SK-N-SH treated with all-trans-retinoic acid at 6 μM for 48 hours (cell line): ENCODE data around the gene RHBDF2.

Source experiments
- ATAC-seq: fragments of 200-7000 bp; cut with Tn5 transposase; 3 replicates; pipeline ENCODE4 v1.9.1; 2020; ENCODE audit warnings: mild to moderate bottlenecking, moderate library complexity
- ARNTL ChIP-seq: fragments of 450-650 bp; formaldehyde crosslinking; IDR thresholded peaks from 2 replicates; pipeline ENCODE4 v1.5.0; 2020; ENCODE audit warnings: low read depth, mild to moderate bottlenecking, moderate library complexity, borderline replicate concordance
- BACH2 ChIP-seq: fragments of 250-450 bp; sonication (Bioruptor Pico); IDR thresholded peaks from 2 replicates; pipeline ENCODE4 v1.9.0; 2021; ENCODE audit warnings: mild to moderate bottlenecking, borderline replicate concordance
- CREB5 ChIP-seq: fragments of 250-450 bp; sonication (Bioruptor Pico); IDR thresholded peaks from 2 replicates; pipeline ENCODE4 v1.5.1; 2020; ENCODE audit warnings: low read depth, mild to moderate bottlenecking, moderate library complexity
- CSDC2 ChIP-seq: fragments of 250-450 bp; sonication (Bioruptor Pico); IDR thresholded peaks from 2 replicates; pipeline ENCODE4 v1.5.0; 2020; ENCODE audit warnings: mild to moderate bottlenecking, moderate library complexity
- CSRNP3 ChIP-seq: fragments of 250-450 bp; sonication (Bioruptor Pico); IDR thresholded peaks from 2 replicates; pipeline ENCODE4 v1.5.1; 2021; ENCODE audit warnings: mild to moderate bottlenecking, moderate library complexity
- GLIS3 ChIP-seq: fragments of 250-450 bp; sonication (Bioruptor Pico); IDR thresholded peaks from 2 replicates; pipeline ENCODE4 v1.5.0; 2020; ENCODE audit warnings: mild to moderate bottlenecking, moderate library complexity
- ISL1 ChIP-seq: fragments of 250-450 bp; sonication (Bioruptor Pico); IDR thresholded peaks from 2 replicates; pipeline ENCODE4 v2.1.2; 2022; ENCODE audit warnings: mild to moderate bottlenecking, moderate library complexity
- POU6F1 ChIP-seq: fragments of 250-450 bp; sonication (Bioruptor Pico); IDR thresholded peaks from 2 replicates; pipeline ENCODE4 v1.8.0; 2021; ENCODE audit warnings: low read depth, mild to moderate bottlenecking, moderate library complexity, borderline replicate concordance
- PPARA ChIP-seq: fragments of 250-450 bp; sonication (Bioruptor Pico); IDR thresholded peaks from 2 replicates; pipeline ENCODE4 v1.5.0; 2020; ENCODE audit warnings: mild to moderate bottlenecking, borderline replicate concordance
- RARB ChIP-seq: fragments of 250-450 bp; sonication (Bioruptor Pico); IDR thresholded peaks from 2 replicates; pipeline ENCODE4 v1.8.0; 2021; ENCODE audit warnings: mild to moderate bottlenecking, moderate library complexity
- SNAI2 ChIP-seq: fragments of 250-450 bp; sonication (Bioruptor Pico); IDR thresholded peaks from 2 replicates; pipeline ENCODE4 v1.5.0; 2020; ENCODE audit warnings: mild to moderate bottlenecking, moderate library complexity
- TCF4 ChIP-seq: fragments of 250-450 bp; sonication (Bioruptor Pico); IDR thresholded peaks from 2 replicates; pipeline ENCODE4 v1.8.0; 2021; ENCODE audit warnings: mild to moderate bottlenecking, moderate library complexity, borderline replicate concordance
- TOX ChIP-seq: fragments of 250-450 bp; sonication (Bioruptor Pico); IDR thresholded peaks from 2 replicates; pipeline ENCODE4 v1.8.0; 2021; ENCODE audit warnings: mild to moderate bottlenecking, moderate library complexity, borderline replicate concordance
- TSHZ2 ChIP-seq: fragments of 250-450 bp; sonication (Bioruptor Pico); IDR thresholded peaks from 2 replicates; pipeline ENCODE4 v1.5.0; 2020; ENCODE audit warnings: mild to moderate bottlenecking, moderate library complexity
- ZC3H10 ChIP-seq: fragments of 250-450 bp; sonication (Bioruptor Pico); IDR thresholded peaks from 2 replicates; pipeline ENCODE4 v1.5.1; 2021; ENCODE audit warnings: mild to moderate bottlenecking, moderate library complexity
- ZFP3 ChIP-seq: fragments of 250-450 bp; sonication (Bioruptor Pico); IDR thresholded peaks from 2 replicates; pipeline ENCODE4 v1.5.0; 2020; ENCODE audit warnings: mild to moderate bottlenecking, moderate library complexity
- ZFP30 ChIP-seq: fragments of 450-650 bp; formaldehyde crosslinking; IDR thresholded peaks from 2 replicates; pipeline ENCODE4 v1.5.0; 2022; ENCODE audit warnings: mild to moderate bottlenecking, moderate library complexity
- ZNF565 ChIP-seq: fragments of 450-650 bp; formaldehyde crosslinking; conservative IDR thresholded peaks from 2 replicates; pipeline ENCODE4 v1.5.0; 2020; ENCODE audit warnings: low read depth, mild to moderate bottlenecking, moderate library complexity
- ZNF70 ChIP-seq: fragments of 450-650 bp; formaldehyde crosslinking; IDR thresholded peaks from 2 replicates; pipeline ENCODE4 v1.5.0; 2020; ENCODE audit warnings: mild to moderate bottlenecking, moderate library complexity
- ZNF8 ChIP-seq: fragments of 450-650 bp; formaldehyde crosslinking; IDR thresholded peaks from 2 replicates; pipeline ENCODE4 v1.5.0; 2020; ENCODE audit warnings: mild to moderate bottlenecking, moderate library complexity

The RHBDF2 gene

GRCh38 chr17:76469076-76469990 lies 31.9 kb downstream of the RHBDF2 start (continued):
- TF ChIP-seq ZNF565 (CRISPR knock-in tag) (no peak), ZC3H10 (CRISPR knock-in tag) (no peak), ZNF8 (CRISPR knock-in tag) (no peak), CSRNP3 (CRISPR knock-in tag) (no peak), ZFP30 (CRISPR knock-in tag) (no peak), ISL1 (CRISPR knock-in tag) (no peak)

GRCh38 chr17:76468634-76469010 lies 32.6 kb downstream of the RHBDF2 start:
- no peak for ATAC-seq
- no peak for TF ChIP-seq ZNF565 (CRISPR knock-in tag)
- TF ChIP-seq POU6F1 (CRISPR knock-in tag) = no peak
- TF ChIP-seq TOX (CRISPR knock-in tag) = no peak
- TF ChIP-seq PPARA (CRISPR knock-in tag) = no peak
- TF ChIP-seq ZNF70 (CRISPR knock-in tag) = no peak
- no peak for TF ChIP-seq BACH2
- TF ChIP-seq CSDC2 = no peak
- no peak for TF ChIP-seq GLIS3 (CRISPR knock-in tag)
- no peak for TF ChIP-seq RARB (CRISPR knock-in tag)
- no peak for TF ChIP-seq ZFP30 (CRISPR knock-in tag)
- TF ChIP-seq CREB5 (CRISPR knock-in tag) = no peak
- no peak for TF ChIP-seq SNAI2 (CRISPR knock-in tag)
- no peak for TF ChIP-seq ZFP3 (CRISPR knock-in tag)
- TF ChIP-seq CSRNP3 (CRISPR knock-in tag) = no peak
- TF ChIP-seq TSHZ2 = no peak
- TF ChIP-seq TCF4 (CRISPR knock-in tag) = no peak
- TF ChIP-seq ARNTL (CRISPR knock-in tag) = no peak
